Osteocyte (in vitro differentiated cells): ENCODE data around the gene QARS1. TPM values are rescaled to one million over a fixed set of nuclear protein-coding genes. Genes with fewer than 3 reads are reported as not detected.

Source experiments
- DNase-seq: peaks from one replicate; pipeline ENCODE4 v3.0.0; 2021; ENCODE audit warnings: mixed read lengths; ENCODE audit not compliant: unreplicated experiment; ENCODE audit errors: extremely low spot score
- H3K27ac Mint-ChIP-seq: one replicate; pipeline ENCODE4 v1.8.0; 2021; ENCODE audit warnings: mild to moderate bottlenecking, mixed read lengths; ENCODE audit not compliant: unreplicated experiment
- H3K27me3 Mint-ChIP-seq: one replicate; pipeline ENCODE4 v1.8.0; 2021; ENCODE audit warnings: mixed read lengths; ENCODE audit not compliant: unreplicated experiment
- H3K36me3 Mint-ChIP-seq: one replicate; pipeline ENCODE4 v1.8.0; 2021; ENCODE audit warnings: mixed read lengths; ENCODE audit not compliant: unreplicated experiment
- H3K4me1 Mint-ChIP-seq: one replicate; pipeline ENCODE4 v1.8.0; 2021; ENCODE audit warnings: mixed read lengths; ENCODE audit not compliant: unreplicated experiment
- H3K4me3 Mint-ChIP-seq: one replicate; pipeline ENCODE4 v1.8.0; 2021; ENCODE audit warnings: mild to moderate bottlenecking, moderate library complexity, mixed read lengths; ENCODE audit not compliant: unreplicated experiment
- H3K9me3 Mint-ChIP-seq: one replicate; pipeline ENCODE4 v1.8.0; 2021; ENCODE audit warnings: mixed read lengths; ENCODE audit not compliant: unreplicated experiment
- CTCF ChIP-seq: fragments of 200-600 bp; sonication (generic); IDR thresholded peaks from 2 replicates; pipeline ENCODE4 v1.5.0; 2021; ENCODE audit warnings: antibody characterized with exemption, mild to moderate bottlenecking, moderate library complexity
- total RNA-seq: library from RNA; stranded (reverse); gene quantifications from 2 replicates; pipeline ENCODE4 v1.2.1, GENCODE V29; 2021

QARS1 gene
- total RNA-seq, 1 donor from 2014 or later: 266 TPM

DNA sequence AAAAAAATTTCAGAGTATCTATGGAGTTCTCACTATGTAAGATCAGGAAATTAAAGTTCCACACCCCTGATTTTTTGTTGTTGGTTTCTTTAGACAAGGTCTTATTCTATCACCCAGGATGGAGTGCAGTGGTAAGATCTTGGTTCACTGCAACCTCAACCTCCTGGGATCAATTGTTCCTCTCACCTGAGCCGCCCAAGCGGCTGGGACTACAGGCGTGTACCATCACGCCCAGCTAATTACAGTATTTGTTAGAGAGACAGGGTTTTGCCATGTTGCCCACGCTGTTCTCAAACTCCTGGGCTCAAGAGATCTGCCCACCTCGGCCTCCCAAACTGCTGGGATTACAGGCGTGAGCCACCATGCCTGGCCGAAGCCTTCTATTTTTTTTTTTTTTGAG is 23.1 kb downstream of the QARS1 start:
- no peak for TF ChIP-seq CTCF
- no peak overlapping the region for H3K4me3 Mint-ChIP-seq
- H3K27me3 Mint-ChIP-seq: no peaks in the 10 kb centered on the region
- DNase-seq: no peak
- H3K9me3 Mint-ChIP-seq: no peaks in the 10 kb centered on the region
- H3K36me3 Mint-ChIP-seq: peaks cover 5% of the 10 kb centered on the region
- H3K27ac Mint-ChIP-seq: no peak overlapping the region
- no peaks in the 10 kb centered on the region for H3K4me1 Mint-ChIP-seq

DNA sequence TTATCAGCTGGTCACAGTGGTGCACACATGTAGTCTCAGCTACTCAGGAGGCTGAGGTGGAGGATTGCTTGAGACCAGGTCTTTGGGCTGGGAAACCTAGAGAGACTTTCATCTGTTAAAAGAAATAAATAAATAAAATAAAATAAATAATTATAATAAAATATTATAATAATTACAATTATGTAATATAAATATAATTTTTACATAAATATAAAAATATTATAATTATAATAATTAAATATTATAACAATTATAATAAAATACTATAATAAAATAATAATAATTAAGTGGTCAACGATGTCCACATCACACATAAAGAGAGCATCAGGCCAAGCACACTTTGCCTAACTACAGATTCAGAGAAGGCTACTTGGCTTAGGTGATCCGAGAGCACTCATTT is 25.3 kb downstream of the QARS1 start:
- peaks cover 9% of the 10 kb centered on the region for H3K36me3 Mint-ChIP-seq
- H3K4me3 Mint-ChIP-seq: no peak overlapping the region
- TF ChIP-seq CTCF: no peak
- no peaks in the 10 kb centered on the region for H3K9me3 Mint-ChIP-seq
- no peaks in the 10 kb centered on the region for H3K27me3 Mint-ChIP-seq
- no peak for DNase-seq
- H3K27ac Mint-ChIP-seq: no peak overlapping the region
- H3K4me1 Mint-ChIP-seq: no peaks in the 10 kb centered on the region

DNA sequence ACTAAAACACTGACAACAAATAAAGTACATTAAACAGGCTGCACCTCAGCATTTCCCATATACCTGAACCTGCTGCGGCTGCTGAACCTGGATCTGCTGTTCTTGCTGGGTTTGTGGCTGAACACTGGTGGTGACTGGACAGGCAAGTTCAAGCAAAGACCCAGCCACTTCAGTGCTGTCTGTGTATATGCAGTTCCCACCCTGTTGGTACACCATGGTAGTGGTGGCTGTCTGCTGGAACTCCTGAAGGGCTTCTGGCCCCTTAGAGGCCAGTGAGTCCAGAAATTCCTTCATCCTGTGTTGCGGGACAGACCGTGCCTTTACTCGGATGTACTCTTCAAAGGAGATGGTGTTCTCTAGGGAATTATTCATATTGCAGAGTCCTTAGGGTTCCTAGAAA is 27.9 kb downstream of the QARS1 start:
- TF ChIP-seq CTCF: no peak
- Mint-ChIP-seq H3K36me3 (peaks cover 25% of the 10 kb centered on the region), H3K27ac (no peak overlapping the region), H3K4me3 (no peak overlapping the region), H3K4me1 (no peaks in the 10 kb centered on the region), H3K9me3 (no peaks in the 10 kb centered on the region), H3K27me3 (no peaks in the 10 kb centered on the region)
- no peak for DNase-seq

DNA sequence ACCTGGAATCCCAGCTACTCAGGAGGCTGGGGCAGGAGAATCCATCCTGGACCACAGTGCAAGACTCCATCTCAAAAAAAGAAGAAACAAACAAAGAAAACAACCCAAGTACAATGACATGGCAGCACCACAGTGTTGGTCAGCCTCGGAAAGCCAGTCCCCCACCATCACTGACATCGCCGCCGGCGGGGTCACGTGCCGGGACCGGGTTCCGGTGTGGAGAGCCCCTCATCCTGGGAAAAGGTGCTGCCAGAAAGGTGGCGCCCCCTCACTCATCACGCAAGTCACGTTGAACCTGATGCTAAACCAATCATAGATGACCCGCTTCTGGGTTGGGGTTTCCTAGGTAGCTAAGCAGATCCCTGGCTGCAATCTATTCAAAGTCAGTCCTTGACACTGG is 28.4 kb downstream of the QARS1 start:
- Mint-ChIP-seq H3K4me3 (no peak overlapping the region), H3K27ac (no peak overlapping the region), H3K4me1 (no peaks in the 10 kb centered on the region), H3K27me3 (no peaks in the 10 kb centered on the region), H3K36me3 (peaks cover 30% of the 10 kb centered on the region), H3K9me3 (no peaks in the 10 kb centered on the region)
- TF ChIP-seq CTCF: no peak
- no peak for DNase-seq

DNA sequence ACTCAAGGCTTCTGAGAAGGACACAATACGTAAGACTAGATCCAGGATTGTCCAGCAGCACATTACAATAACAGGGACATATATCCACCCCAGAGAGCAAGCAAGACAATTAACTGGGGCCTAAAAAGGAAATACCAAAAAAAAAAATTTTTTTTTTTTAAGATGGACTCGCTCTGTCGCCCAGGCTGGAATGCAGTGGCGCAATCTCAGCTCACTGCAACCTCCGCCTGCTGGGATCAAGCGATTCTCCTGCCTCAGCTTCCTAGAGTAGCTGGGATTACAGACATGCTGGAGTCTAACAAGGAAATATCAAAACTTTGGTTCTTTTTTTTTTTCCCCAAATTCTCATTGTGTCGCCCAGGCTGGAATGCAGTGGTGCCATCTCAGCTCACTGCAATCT is 46.5 kb downstream of the QARS1 start:
- TF ChIP-seq CTCF: no peak

More for the DNA sequence above, 46.5 kb downstream of the QARS1 start:
- H3K27ac Mint-ChIP-seq: no peak overlapping the region
- H3K9me3 Mint-ChIP-seq: no peaks in the 10 kb centered on the region
- no peak for DNase-seq
- H3K4me3 Mint-ChIP-seq: no peak overlapping the region
- no peaks in the 10 kb centered on the region for H3K4me1 Mint-ChIP-seq
- H3K36me3 Mint-ChIP-seq: peaks cover 32% of the 10 kb centered on the region
- no peaks in the 10 kb centered on the region for H3K27me3 Mint-ChIP-seq
